ENCODE measurements around the gene CMPK1. TPM values are rescaled to one million over a fixed set of nuclear protein-coding genes. Genes with fewer than 3 reads are reported as not detected.

The CMPK1 gene
- total RNA-seq, 1 donor from 2014 or later, result 94.5 TPM

- DNase-seq (ENCODE audit: low read depth) (no peak), FAIRE-seq (no peak)
- TF ChIP-seq CTCF (IDR thresholded peaks at IDR 0.05; ENCODE audit: insufficient read depth, low read length, severe bottlenecking), result no peak
- Histone ChIP-seq H3K27me3 (ENCODE audit: control insufficient read depth, insufficient read depth, low read length) (peaks cover 5% of the 10 kb centered on the region), H3K36me3 (ENCODE audit: control insufficient read depth, insufficient read depth, low read length) (no peaks in the 10 kb centered on the region), H3K4me3 (ENCODE audit: low read depth, low read length) (peak overlapping the region; percentile 27)
Measured at GRCh38 chr1:47416319-47417169, 83.0 kb downstream of the CMPK1 start.

- TF ChIP-seq CTCF (IDR thresholded peaks at IDR 0.05; ENCODE audit: insufficient read depth, low read length, severe bottlenecking), result no peak
- H3K36me3 ChIP-seq (ENCODE audit: control insufficient read depth, insufficient read depth, low read length), result no peaks in the 10 kb centered on the region
- peaks cover 5% of the 10 kb centered on the region for H3K27me3 ChIP-seq (ENCODE audit: control insufficient read depth, insufficient read depth, low read length)
- no peak overlapping the region for H3K4me3 ChIP-seq (ENCODE audit: low read depth, low read length)
- DNase-seq (ENCODE audit: low read depth) (no peak), FAIRE-seq (no peak)
Measured at GRCh38 chr1:47417170-47418044, 83.8 kb downstream of the CMPK1 start.

- TF ChIP-seq CTCF (IDR thresholded peaks at IDR 0.05; ENCODE audit: insufficient read depth, low read length, severe bottlenecking), result no peak
- peaks cover 5% of the 10 kb centered on the region for H3K27me3 ChIP-seq (ENCODE audit: control insufficient read depth, insufficient read depth, low read length)
- H3K36me3 ChIP-seq (ENCODE audit: control insufficient read depth, insufficient read depth, low read length), result no peaks in the 10 kb centered on the region
- DNase-seq (ENCODE audit: low read depth) (no peak), FAIRE-seq (peak; percentile 18)
- no peak overlapping the region for H3K4me3 ChIP-seq (ENCODE audit: low read depth, low read length)
Measured at GRCh38 chr1:47418122-47418521, 84.5 kb downstream of the CMPK1 start.

- no peak for TF ChIP-seq CTCF (IDR thresholded peaks at IDR 0.05; ENCODE audit: insufficient read depth, low read length, severe bottlenecking)
- Histone ChIP-seq H3K36me3 (ENCODE audit: control insufficient read depth, insufficient read depth, low read length) (no peaks in the 10 kb centered on the region), H3K4me3 (ENCODE audit: low read depth, low read length) (no peak overlapping the region), H3K27me3 (ENCODE audit: control insufficient read depth, insufficient read depth, low read length) (peaks cover 5% of the 10 kb centered on the region)
- DNase-seq (ENCODE audit: low read depth) (no peak), FAIRE-seq (no peak)
Measured at GRCh38 chr1:47418681-47419325, 85.2 kb downstream of the CMPK1 start.

GRCh38 chr1:47420547-47420946 lies 87.0 kb downstream of the CMPK1 start:
- DNase-seq (ENCODE audit: low read depth), result no peak
- no peaks in the 10 kb centered on the region for H3K36me3 ChIP-seq (ENCODE audit: control insufficient read depth, insufficient read depth, low read length)
- TF ChIP-seq CTCF (IDR thresholded peaks at IDR 0.05; ENCODE audit: insufficient read depth, low read length, severe bottlenecking), result no peak
- no peak for FAIRE-seq
- H3K4me3 ChIP-seq (ENCODE audit: low read depth, low read length), result no peak overlapping the region
- peaks cover 5% of the 10 kb centered on the region for H3K27me3 ChIP-seq (ENCODE audit: control insufficient read depth, insufficient read depth, low read length)
